Tibial artery (tissue), 4 donors: Measurements from ENCODE around the gene DHRS12.

Experiments
- DNase-seq, 2 donors: peaks; one replicate each; pipeline ENCODE4 v3.0.0-alpha.2; 2019
- H3K27ac ChIP-seq, 2 donors: fragments of 200-600 bp; sonication (generic) in 1 of 2; 1 replicate in 1 of 2; 2 replicates in 1 of 2; pipeline ENCODE4 v1.5.1; 2018 to 2019; ENCODE audit warnings: mild to moderate bottlenecking in 1 of 2
- H3K27me3 ChIP-seq, 2 donors: fragments of 200-600 bp; sonication (generic) in 1 of 2; one replicate each; pipeline versions ENCODE4 v1.5.1 to v1.6.0; 2016 to 2019
- H3K36me3 ChIP-seq, 3 donors: fragments of 200-600 bp; sonication (generic) in 2 of 3; one replicate each; pipeline ENCODE4 v1.5.1; 2016 to 2019; ENCODE audit warnings: mild to moderate bottlenecking in 2 of 3
- H3K4me1 ChIP-seq, 4 donors: fragments of 200-600 bp; sonication (generic) in 2 of 4; 1 replicate in 3 of 4; 2 replicates in 1 of 4; pipeline ENCODE4 v1.5.1; 2016 to 2019
- H3K4me3 ChIP-seq, 2 donors: fragments of 200-600 bp; sonication (generic) in 1 of 2; 1 replicate in 1 of 2; 2 replicates in 1 of 2; pipeline ENCODE4 v1.5.1; 2018 to 2019; ENCODE audit warnings: mild to moderate bottlenecking in 2 of 2
- H3K9me3 ChIP-seq, 3 donors: fragments of 200-600 bp; sonication (generic) in 1 of 3; one replicate each; pipeline ENCODE4 v1.5.1; 2016 to 2019
- intact Hi-C: fragments of 100-400 bp; cut with DNase I; formaldehyde crosslinking; loops from one replicate; pipeline ENCODE4 v1.15.0; 2023; ENCODE audit warnings: low total_unique reads
- TF ChIP-seq, protein P1 (sequence below), 2 experiments: fragments of 200-600 bp in 1 of 2; fragments of 450-650 bp in 1 of 2; IDR thresholded peaks; one replicate each; pipeline ENCODE4 v1.5.1; 2017 to 2019; ENCODE audit warnings: antibody characterized with exemption in 2 of 2, mild to moderate bottlenecking in 1 of 2, moderate library complexity in 1 of 2

DHRS12 gene

GRCh38 chr13:51821606-51822005 lies 17.6 kb upstream of the DHRS12 start:
- intact Hi-C loops: no loop called here
- Histone ChIP-seq H3K4me1 (peaks cover 0 to 16% (median 9%) of the 10 kb centered on the region in 4 donors), H3K27ac (no peak overlapping the region), H3K4me3 (no peak overlapping the region), H3K9me3 (no peaks in the 10 kb centered on the region), H3K27me3 (no peaks in the 10 kb centered on the region), H3K36me3 (no peaks in the 10 kb centered on the region)
- DNase-seq: no peak
- TF ChIP-seq, protein P1, sequence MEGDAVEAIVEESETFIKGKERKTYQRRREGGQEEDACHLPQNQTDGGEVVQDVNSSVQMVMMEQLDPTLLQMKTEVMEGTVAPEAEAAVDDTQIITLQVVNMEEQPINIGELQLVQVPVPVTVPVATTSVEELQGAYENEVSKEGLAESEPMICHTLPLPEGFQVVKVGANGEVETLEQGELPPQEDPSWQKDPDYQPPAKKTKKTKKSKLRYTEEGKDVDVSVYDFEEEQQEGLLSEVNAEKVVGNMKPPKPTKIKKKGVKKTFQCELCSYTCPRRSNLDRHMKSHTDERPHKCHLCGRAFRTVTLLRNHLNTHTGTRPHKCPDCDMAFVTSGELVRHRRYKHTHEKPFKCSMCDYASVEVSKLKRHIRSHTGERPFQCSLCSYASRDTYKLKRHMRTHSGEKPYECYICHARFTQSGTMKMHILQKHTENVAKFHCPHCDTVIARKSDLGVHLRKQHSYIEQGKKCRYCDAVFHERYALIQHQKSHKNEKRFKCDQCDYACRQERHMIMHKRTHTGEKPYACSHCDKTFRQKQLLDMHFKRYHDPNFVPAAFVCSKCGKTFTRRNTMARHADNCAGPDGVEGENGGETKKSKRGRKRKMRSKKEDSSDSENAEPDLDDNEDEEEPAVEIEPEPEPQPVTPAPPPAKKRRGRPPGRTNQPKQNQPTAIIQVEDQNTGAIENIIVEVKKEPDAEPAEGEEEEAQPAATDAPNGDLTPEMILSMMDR (IDR thresholded peaks at IDR 0.05): no peak

GRCh38 chr13:51820016-51820597 lies 16.1 kb upstream of the DHRS12 start:
- Histone ChIP-seq H3K4me3 (no peak overlapping the region), H3K27me3 (no peaks in the 10 kb centered on the region), H3K4me1 (peaks cover 0 to 16% (median 10%) of the 10 kb centered on the region in 4 donors), H3K9me3 (no peaks in the 10 kb centered on the region), H3K36me3 (no peaks in the 10 kb centered on the region), H3K27ac (no peak overlapping the region)
- intact Hi-C loops: no loop called here
- DNase-seq: no peak
- TF ChIP-seq, protein P1 (IDR thresholded peaks at IDR 0.05): no peak

GRCh38 chr13:51819544-51819943 lies 15.6 kb upstream of the DHRS12 start:
- TF ChIP-seq, protein P1 (IDR thresholded peaks at IDR 0.05): no peak
- Histone ChIP-seq H3K36me3 (no peaks in the 10 kb centered on the region), H3K27ac (no peak overlapping the region), H3K4me3 (no peak overlapping the region), H3K27me3 (no peaks in the 10 kb centered on the region), H3K4me1 (peaks cover 0 to 22% (median 12%) of the 10 kb centered on the region in 4 donors), H3K9me3 (no peaks in the 10 kb centered on the region)
- intact Hi-C loops: loop anchor here (5.0 kb wide), 1 partner anchor 308 kb away; the partner anchor contains the start of gene NEK5
- DNase-seq: no peak

DNA sequence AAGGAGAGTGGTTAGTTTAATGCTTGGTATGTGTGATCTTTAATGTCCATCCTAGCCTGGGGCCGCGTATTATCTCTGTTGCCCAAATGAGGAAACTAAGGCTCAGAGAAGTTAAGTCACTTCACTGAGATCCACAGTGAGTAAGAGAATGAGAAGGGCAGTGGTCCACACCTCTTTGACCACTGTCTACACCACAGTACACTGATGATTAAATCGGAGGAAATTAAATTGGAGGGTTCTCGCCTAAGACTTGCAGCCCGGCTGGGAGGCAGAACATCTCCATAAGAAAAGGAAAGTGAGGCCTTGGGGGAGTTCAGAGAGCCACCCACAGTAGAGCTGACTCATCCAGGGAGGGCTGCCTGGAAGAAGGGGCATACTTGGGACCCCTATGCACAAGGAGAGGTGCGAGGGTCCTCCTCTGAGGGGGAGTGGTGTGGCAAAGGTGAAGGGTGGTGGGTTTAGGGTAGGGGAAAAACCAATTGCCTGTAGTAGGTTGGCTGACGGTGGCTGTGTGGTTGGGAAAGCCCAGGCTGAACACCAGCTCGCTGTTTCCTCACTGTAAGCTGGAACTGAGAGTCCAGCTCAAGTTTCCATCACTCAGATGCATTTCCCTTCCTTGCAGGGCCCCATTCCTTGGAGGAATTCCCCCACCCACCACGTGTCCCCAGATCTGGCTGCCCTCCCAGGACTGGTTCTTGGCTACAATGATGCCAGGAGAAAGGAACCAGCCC lies 15.0 kb upstream of the DHRS12 start:
- intact Hi-C loops: loop anchor here (5.0 kb wide), 1 partner anchor 308 kb away; the partner anchor contains the start of gene NEK5
- no peaks in the 10 kb centered on the region for H3K36me3 ChIP-seq
- peak; percentile 37 to 80 for DNase-seq
- no peaks in the 10 kb centered on the region for H3K9me3 ChIP-seq
- H3K4me1 ChIP-seq: peaks cover 0 to 22% (median 12%) of the 10 kb centered on the region in 4 donors
- H3K4me3 ChIP-seq: no peak overlapping the region
- TF ChIP-seq, protein P1 (IDR thresholded peaks at IDR 0.05): no peak
- H3K27me3 ChIP-seq: no peaks in the 10 kb centered on the region
- H3K27ac ChIP-seq: no peak overlapping the region

GRCh38 chr13:51818276-51818675 lies 14.3 kb upstream of the DHRS12 start:
- Histone ChIP-seq H3K4me1 (peaks cover 0 to 22% (median 12%) of the 10 kb centered on the region in 4 donors), H3K4me3 (no peak overlapping the region), H3K27ac (no peak overlapping the region), H3K27me3 (no peaks in the 10 kb centered on the region), H3K9me3 (no peaks in the 10 kb centered on the region), H3K36me3 (no peaks in the 10 kb centered on the region)
- intact Hi-C loops: loop anchor here (5.0 kb wide), 1 partner anchor 309 kb away; the partner anchor contains the start of gene NEK5
- DNase-seq: peak in 1 of 2 donors; percentile 28
- TF ChIP-seq, protein P1 (IDR thresholded peaks at IDR 0.05): no peak
